KMS-11 (cell line): ENCODE measurements around the gene SLC6A6.

Experiments used
- H2AFZ ChIP-seq: fragments of 200-600 bp; sonication (generic); 2 replicates; pipeline ENCODE4 v1.6.1; 2016; ENCODE audit warnings: antibody characterized with exemption, mixed run types, low read depth
- H3K27ac ChIP-seq: fragments of 200-600 bp; sonication (generic); 2 replicates; pipeline ENCODE4 v1.6.1; 2016; ENCODE audit warnings: mild to moderate bottlenecking, mixed run types
- H3K27me3 ChIP-seq: fragments of 200-600 bp; sonication (generic); 2 replicates; pipeline ENCODE4 v1.6.1; 2017; ENCODE audit warnings: mild to moderate bottlenecking, low read depth, mixed run types, moderate library complexity; ENCODE audit not compliant: insufficient read depth
- H3K36me3 ChIP-seq: fragments of 200-600 bp; sonication (generic); 2 replicates; pipeline ENCODE4 v1.6.1; 2017; ENCODE audit warnings: mild to moderate bottlenecking, mixed run types; ENCODE audit not compliant: insufficient read depth
- H3K4me1 ChIP-seq: fragments of 200-600 bp; sonication (generic); 2 replicates; pipeline ENCODE4 v1.6.1; 2016; ENCODE audit warnings: mild to moderate bottlenecking, low read depth, mixed run types; ENCODE audit not compliant: poor library complexity, severe bottlenecking
- H3K4me2 ChIP-seq: fragments of 200-600 bp; sonication (generic); 2 replicates; pipeline ENCODE4 v1.7.0; 2016; ENCODE audit warnings: mild to moderate bottlenecking, mixed run types
- H3K4me3 ChIP-seq: fragments of 200-600 bp; sonication (generic); IDR thresholded peaks from 2 replicates; pipeline ENCODE4 v1.6.1; 2017; ENCODE audit warnings: low read depth, low read length, mixed read lengths; ENCODE audit not compliant: insufficient read depth
- H3K79me2 ChIP-seq: fragments of 200-600 bp; sonication (generic); 2 replicates; pipeline ENCODE4 v1.6.1; 2016; ENCODE audit warnings: low read depth, mixed run types; ENCODE audit not compliant: insufficient read depth
- H3K9ac ChIP-seq: fragments of 200-600 bp; sonication (generic); 2 replicates; pipeline ENCODE4 v1.6.1; 2016; ENCODE audit warnings: mild to moderate bottlenecking, mixed run types
- H4K20me1 ChIP-seq: fragments of 200-600 bp; sonication (generic); 2 replicates; pipeline ENCODE4 v1.6.1; 2016; ENCODE audit warnings: mild to moderate bottlenecking, mixed run types; ENCODE audit not compliant: insufficient read depth
- CTCF ChIP-seq: fragments of 200-600 bp; sonication (generic); conservative IDR thresholded peaks from 2 replicates; pipeline ENCODE4 v1.6.1; 2017; ENCODE audit warnings: low read depth, mild to moderate bottlenecking, antibody characterized with exemption, low read length, moderate library complexity, mixed read lengths

Gene SLC6A6

DNA sequence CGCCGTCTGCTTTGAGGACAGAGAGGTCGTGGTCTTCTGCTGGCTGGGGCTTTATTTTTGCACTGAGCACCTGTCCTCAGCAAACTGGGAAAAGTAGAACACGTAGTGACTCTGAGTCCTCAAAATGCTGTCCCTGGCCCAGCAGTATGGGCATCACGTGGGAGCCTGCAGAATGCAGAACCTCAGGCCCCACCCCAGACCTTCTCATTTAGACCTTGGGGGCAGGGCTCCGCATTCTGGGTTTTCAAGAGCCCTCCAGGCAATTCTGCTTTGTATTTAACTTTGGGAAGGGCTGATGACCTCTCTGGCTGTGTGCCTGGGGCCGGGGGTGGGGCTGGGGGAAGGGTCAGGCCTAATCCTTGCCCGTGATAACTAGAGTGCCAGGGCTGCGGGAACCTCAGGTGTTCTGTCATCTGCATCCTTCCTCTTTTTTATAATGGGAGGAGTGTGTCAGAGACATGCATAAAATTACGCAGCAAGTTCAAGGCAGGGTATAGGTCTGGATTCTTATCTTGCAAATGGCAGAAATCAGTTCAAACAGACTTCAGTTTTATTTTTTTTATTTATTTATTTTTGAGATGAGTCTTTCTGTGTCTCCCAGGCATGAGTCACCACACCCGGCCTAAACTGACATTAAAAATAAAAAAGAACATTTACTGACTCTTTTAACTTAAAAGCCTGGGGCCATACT lies 11.1 kb downstream of the SLC6A6 start:
- H3K27ac ChIP-seq = no peak overlapping the region
- no peak overlapping the region for H3K9ac ChIP-seq
- no peaks in the 10 kb centered on the region for H3K27me3 ChIP-seq
- H4K20me1 ChIP-seq = no peaks in the 10 kb centered on the region
- no peak overlapping the region for H2AFZ ChIP-seq
- H3K4me2 ChIP-seq = no peak overlapping the region
- no peaks in the 10 kb centered on the region for H3K79me2 ChIP-seq
- no peak overlapping the region for H3K4me3 ChIP-seq
- TF ChIP-seq CTCF = no peak
- H3K4me1 ChIP-seq = no peaks in the 10 kb centered on the region
- H3K36me3 ChIP-seq = no peaks in the 10 kb centered on the region

GRCh38 chr3:14414846-14415464 lies 12.5 kb downstream of the SLC6A6 start:
- no peak for TF ChIP-seq CTCF
- Histone ChIP-seq H3K27me3 (no peaks in the 10 kb centered on the region), H3K4me2 (no peak overlapping the region), H2AFZ (no peak overlapping the region), H3K4me3 (no peak overlapping the region), H4K20me1 (no peaks in the 10 kb centered on the region), H3K79me2 (no peaks in the 10 kb centered on the region), H3K27ac (no peak overlapping the region), H3K4me1 (no peaks in the 10 kb centered on the region), H3K9ac (no peak overlapping the region), H3K36me3 (no peaks in the 10 kb centered on the region)

- no peaks in the 10 kb centered on the region for H3K79me2 ChIP-seq
- no peak overlapping the region for H2AFZ ChIP-seq
- no peak overlapping the region for H3K27ac ChIP-seq
- no peaks in the 10 kb centered on the region for H4K20me1 ChIP-seq
- H3K4me3 ChIP-seq = no peak overlapping the region
- no peak overlapping the region for H3K4me2 ChIP-seq
- no peak overlapping the region for H3K9ac ChIP-seq
- no peaks in the 10 kb centered on the region for H3K27me3 ChIP-seq
- no peak for TF ChIP-seq CTCF
- H3K4me1 ChIP-seq = no peaks in the 10 kb centered on the region
- no peaks in the 10 kb centered on the region for H3K36me3 ChIP-seq
These were observed 13.1 kb downstream of the SLC6A6 start for GRCh38 chr3:14415501-14415900.

DNA sequence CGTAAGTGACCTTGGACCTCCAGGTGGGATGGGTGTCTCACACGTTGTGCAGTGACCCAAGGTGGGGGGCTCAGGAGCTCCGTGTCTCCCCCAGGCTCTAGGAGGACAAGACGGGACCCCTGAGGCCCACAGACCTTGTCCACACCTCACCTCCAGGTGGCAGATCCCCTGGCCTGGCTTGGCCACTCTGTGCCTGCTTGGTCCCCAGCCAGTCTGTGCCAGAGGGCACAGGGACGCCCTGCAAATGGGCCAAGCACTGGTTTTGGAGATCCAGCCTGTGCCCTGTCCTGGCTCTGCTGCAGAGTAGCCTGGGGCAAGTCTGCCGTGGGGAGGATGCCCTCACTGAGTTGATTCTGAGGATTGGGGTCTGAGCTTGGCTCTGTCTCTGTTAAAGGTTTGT lies 14.0 kb downstream of the SLC6A6 start:
- no peak overlapping the region for H3K9ac ChIP-seq
- no peaks in the 10 kb centered on the region for H3K4me1 ChIP-seq
- H3K79me2 ChIP-seq = no peaks in the 10 kb centered on the region

More for the DNA sequence above, 14.0 kb downstream of the SLC6A6 start:
- no peaks in the 10 kb centered on the region for H3K36me3 ChIP-seq
- no peak overlapping the region for H3K27ac ChIP-seq
- no peak overlapping the region for H2AFZ ChIP-seq
- TF ChIP-seq CTCF = no peak
- no peak overlapping the region for H3K4me3 ChIP-seq
- no peak overlapping the region for H3K4me2 ChIP-seq
- no peaks in the 10 kb centered on the region for H3K27me3 ChIP-seq
- no peaks in the 10 kb centered on the region for H4K20me1 ChIP-seq
